ENCODE results near the gene DPYSL5. TPM values are rescaled to one million over a fixed set of nuclear protein-coding genes. Genes with fewer than 3 reads are reported as not detected.

The DPYSL5 gene
- total RNA-seq, 1 donor from 2014 or later = under 0.01 TPM

DNA sequence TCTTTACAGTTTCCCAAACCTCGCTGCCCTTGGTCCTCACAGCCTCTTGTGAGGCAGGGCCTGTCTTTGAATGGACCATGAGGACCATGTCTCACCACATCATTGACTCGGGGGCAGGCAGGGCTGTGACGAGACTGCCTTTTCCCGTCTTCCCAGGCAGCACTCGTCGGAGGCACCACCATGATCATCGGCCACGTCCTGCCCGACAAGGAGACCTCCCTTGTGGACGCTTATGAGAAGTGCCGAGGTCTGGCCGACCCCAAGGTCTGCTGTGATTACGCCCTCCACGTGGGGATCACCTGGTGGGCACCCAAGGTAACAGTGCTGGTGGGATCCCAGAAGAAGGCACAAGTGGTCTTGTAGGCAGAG lies 76.8 kb downstream of the DPYSL5 start:
- no peak for DNase-seq (ENCODE audit: low read depth in 2 of 2)

- no peak for DNase-seq (ENCODE audit: low read depth in 2 of 2)
These were observed 77.3 kb downstream of the DPYSL5 start for GRCh38 chr2:26925100-26925791.

DNA sequence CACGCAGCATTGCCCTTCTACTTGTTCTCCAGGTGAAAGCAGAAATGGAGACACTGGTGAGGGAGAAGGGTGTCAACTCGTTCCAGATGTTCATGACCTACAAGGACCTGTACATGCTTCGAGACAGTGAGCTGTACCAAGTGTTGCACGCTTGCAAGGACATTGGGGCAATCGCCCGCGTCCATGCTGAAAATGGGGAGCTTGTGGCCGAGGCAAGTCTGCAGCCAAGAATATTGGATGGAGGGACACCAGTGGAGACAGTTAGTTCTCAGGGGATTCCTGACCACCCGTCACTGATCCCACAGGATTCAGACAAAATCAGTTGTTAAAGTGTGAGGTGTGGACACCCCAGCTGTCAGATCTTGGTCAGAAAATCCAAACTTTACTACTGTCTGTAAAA lies 79.3 kb downstream of the DPYSL5 start:
- DNase-seq (ENCODE audit: low read depth in 2 of 2) = no peak

- no peak for DNase-seq (ENCODE audit: low read depth in 2 of 2)
These were observed 85.0 kb downstream of the DPYSL5 start for GRCh38 chr2:26932974-26933373.

- DNase-seq (ENCODE audit: low read depth in 2 of 2) = no peak
These were observed 85.8 kb downstream of the DPYSL5 start for GRCh38 chr2:26933431-26934334.

DNA sequence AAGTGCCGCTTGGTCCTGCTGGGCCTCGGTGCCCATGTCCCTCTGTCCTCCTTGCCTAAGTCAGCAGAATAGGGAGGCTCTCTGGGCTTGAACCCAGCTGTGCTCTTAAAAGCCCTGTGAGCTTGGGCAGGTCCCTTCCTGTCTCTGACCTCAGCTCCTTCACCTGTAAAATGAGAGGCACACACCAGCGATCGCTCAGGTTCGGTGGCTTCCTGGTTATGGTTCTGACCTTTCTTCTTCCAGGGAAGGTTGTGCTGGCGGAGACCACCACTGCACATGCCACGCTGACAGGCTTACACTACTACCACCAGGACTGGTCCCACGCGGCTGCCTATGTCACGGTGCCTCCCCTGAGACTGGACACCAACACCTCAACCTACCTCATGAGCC lies 86.4 kb downstream of the DPYSL5 start:
- DNase-seq (ENCODE audit: low read depth in 2 of 2) = no peak

- DNase-seq (ENCODE audit: low read depth in 2 of 2) = no peak
These were observed 87.1 kb downstream of the DPYSL5 start for GRCh38 chr2:26934985-26935384.

- no peak for DNase-seq (ENCODE audit: low read depth in 2 of 2)
These were observed 88.9 kb downstream of the DPYSL5 start for GRCh38 chr2:26936855-26937254.

DNA sequence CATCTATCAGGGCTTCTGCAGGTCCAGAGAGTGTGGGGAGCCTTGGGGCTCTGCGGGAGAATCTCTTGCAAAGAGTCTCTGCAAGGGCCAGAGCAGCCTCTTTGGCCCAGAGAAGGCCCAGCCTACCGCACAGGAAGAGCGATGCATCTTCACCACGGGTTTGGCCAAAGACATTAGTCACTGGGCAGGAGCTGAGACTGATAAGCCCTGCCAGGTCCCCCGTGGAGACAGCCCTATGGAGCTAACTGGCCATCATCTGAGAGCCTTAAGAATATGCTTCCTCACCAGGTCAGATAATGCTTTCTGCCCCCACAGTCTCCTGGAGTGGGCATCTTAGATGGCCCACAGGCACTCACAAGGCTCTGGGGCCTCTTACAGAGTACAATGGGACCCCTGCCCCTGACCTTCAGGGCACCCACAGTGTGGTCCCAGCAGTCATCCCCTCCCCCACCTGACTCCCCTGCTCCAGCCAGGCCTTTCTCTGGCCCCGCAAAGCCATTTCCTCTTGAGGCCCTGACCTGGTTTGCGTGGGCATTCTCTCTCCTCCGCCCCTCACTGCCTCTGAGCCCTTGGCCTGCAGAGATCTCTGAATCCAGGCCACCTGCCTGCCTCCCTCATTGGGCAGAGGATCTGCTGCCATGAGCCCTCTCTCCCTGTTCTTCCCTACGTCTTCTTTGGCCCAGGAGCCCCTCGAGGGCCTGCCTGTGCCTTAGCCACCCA lies 90.6 kb downstream of the DPYSL5 start:
- no peak for DNase-seq (ENCODE audit: low read depth in 2 of 2)

DNA sequence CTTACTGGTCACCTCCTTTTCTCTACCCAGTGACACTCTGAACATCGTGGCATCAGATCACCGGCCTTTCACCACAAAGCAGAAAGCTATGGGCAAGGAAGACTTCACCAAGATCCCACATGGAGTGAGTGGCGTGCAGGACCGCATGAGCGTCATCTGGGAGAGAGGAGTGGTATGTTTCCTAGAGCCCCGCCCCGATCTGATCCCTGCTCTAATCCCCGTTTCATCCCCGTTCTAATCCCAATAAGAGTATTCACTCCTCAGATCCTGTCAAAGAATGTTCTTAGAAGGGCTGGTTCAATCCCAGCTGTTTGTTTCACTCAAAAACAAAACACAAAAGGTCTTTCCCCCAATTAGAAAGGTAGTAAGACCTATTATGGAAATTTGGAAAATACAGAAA lies 92.1 kb downstream of the DPYSL5 start:
- DNase-seq (ENCODE audit: low read depth in 2 of 2) = no peak

GRCh38 chr2:26941486-26941885 lies 93.6 kb downstream of the DPYSL5 start:
- DNase-seq (ENCODE audit: low read depth in 2 of 2) = no peak

DNA sequence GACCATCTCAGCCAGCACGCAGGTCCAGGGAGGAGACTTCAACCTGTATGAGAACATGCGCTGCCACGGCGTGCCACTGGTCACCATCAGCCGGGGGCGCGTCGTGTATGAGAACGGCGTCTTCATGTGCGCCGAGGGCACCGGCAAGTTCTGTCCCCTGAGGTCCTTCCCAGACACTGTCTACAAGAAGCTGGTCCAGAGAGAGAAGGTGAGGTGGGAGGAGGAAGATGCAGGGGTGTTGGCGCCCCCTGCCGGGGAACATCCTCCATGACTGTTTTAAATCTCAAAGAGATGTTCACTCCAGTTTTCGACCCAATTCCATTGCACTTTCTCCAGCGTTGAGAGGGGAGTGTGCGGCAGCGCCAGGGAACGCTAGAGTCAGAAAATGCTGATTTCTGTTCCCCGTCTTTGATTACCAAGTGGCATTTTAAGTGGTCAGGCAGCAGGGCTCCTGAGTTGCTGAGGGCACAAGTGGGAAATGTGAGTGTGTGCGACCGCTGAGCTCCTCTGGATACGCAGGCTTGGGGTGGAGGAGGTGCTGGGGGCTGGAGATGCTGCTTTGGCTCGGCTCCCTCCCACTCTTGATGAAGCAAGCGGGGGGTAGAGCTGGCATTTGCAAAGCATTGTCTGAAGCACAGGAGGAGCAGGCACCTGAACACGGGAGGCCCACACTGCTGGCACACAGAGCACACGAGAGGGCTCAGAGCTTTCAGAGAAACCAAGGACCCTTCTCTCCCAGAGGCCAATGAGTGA lies 94.8 kb downstream of the DPYSL5 start:
- DNase-seq (ENCODE audit: low read depth in 2 of 2) = peak; percentile 7 to 43

DNA sequence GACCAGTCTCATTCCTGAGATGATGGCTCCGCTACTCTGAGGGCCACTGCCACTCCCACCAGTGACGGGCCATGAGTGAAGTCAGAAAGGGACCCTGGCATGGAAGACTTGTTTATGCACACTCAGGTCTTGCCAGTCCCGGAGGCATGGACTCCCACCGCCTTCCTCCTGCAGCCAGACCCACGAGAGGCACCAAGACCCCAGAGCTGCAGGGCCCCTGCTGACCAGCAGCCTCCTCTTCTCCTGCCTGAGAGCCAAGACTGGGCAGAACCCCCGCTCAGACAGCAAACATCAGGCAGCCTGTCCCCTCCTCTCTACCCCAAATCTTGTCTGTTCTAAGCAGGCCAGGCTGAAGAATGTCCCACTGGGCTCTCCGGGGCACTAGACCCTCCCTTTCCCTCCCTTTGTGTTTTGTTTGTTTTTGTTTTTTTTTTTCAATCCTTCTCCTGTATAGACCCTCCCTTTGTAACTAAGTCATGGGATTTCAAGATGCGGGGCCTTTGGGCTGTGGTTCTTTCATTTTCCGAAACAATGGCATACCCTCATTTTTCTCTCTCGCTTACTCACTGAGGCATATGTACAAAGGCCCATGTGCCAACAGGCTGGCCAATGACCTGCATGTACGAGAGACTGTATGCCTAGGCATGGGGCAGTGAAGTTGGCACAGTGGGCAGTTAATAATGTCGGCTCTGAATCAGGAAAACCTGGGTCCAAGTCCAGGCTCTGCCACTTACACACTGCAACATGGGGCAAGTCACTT lies 98.2 kb downstream of the DPYSL5 start:
- no peak for DNase-seq (ENCODE audit: low read depth in 2 of 2)

- no peak for DNase-seq (ENCODE audit: low read depth in 2 of 2)
These were observed 99.2 kb downstream of the DPYSL5 start for GRCh38 chr2:26946841-26947784.

GRCh38 chr2:26948800-26949199 lies 100.9 kb downstream of the DPYSL5 start:
- DNase-seq (ENCODE audit: low read depth in 2 of 2) = no peak

GRCh38 chr2:26950246-26950645 lies 102.3 kb downstream of the DPYSL5 start:
- DNase-seq (ENCODE audit: low read depth in 2 of 2) = no peak

DNA sequence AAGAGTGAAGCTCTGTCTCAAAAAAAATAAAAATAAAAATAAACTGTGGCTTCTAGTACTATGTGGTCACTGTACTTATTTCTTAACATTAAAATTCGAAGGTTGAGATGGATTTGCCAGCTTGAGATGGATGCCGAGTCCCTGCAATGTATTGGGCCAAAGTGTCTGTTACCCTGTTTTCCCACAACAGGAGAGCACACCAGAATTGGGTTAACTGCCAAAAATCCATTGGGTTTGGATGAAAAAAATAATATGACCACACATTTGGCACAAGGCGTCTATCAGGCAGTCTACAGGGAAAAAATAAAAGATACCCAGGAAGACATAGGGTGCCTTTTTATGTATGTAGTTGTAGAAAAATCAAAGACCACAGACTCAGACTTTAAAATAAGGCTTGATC lies 103.3 kb downstream of the DPYSL5 start:
- DNase-seq (ENCODE audit: low read depth in 2 of 2) = no peak

DNA sequence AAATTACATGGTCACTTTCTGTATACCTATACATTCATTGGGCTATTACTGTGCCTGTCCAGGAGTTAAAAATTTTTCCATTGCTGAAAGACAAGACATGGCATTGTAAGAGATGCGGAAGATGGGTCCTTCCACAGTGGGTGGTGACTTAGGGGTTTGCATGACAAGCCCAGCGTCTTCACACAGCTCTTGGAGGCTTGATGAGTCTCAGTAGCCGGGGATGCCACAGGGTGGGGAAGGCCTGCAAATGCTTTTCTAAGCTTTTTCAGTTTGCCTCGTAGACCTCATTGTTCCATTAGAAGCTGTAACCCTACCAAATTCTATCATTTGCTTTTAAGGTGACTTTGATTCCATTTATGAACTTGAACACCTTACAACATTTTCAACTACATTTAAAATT lies 104.4 kb downstream of the DPYSL5 start:
- no peak for DNase-seq (ENCODE audit: low read depth in 2 of 2)

- no peak for DNase-seq (ENCODE audit: low read depth in 2 of 2)
These were observed 106.2 kb downstream of the DPYSL5 start for GRCh38 chr2:26954135-26954534.

- no peak for DNase-seq (ENCODE audit: low read depth in 2 of 2)
These were observed 109.1 kb downstream of the DPYSL5 start for GRCh38 chr2:26957041-26957440.

Measured in dermis microvascular lymphatic vessel endothelial cell (primary cell).